ENCODE measurements around the gene MYO1A.
A peak's percentile ranks its signal among the peaks of the same experiment; 100 is the strongest.
"Not testable (repeated sequence)": the region's sequence is repeated elsewhere in the genome, so short reads cannot be mapped to it uniquely, and the experiment has no call there.

MYO1A gene

GRCh38 chr12:57019983-57020719 is 29.8 kb downstream of the MYO1A start:
- Mint-ChIP-seq H3K9me3 (no peaks in the 10 kb centered on the region), H3K4me1 (peaks cover 7% of the 10 kb centered on the region), H3K27ac (peak overlapping the region; percentile 19), H3K27me3 (no peaks in the 10 kb centered on the region), H3K36me3 (no peaks in the 10 kb centered on the region), H3K4me3 (no peak overlapping the region)
- ATAC-seq = no peak

GRCh38 chr12:57018906-57019305 is 31.0 kb downstream of the MYO1A start:
- Mint-ChIP-seq H3K27ac (no peak overlapping the region), H3K9me3 (no peaks in the 10 kb centered on the region), H3K36me3 (no peaks in the 10 kb centered on the region), H3K4me3 (no peak overlapping the region), H3K4me1 (peaks cover 7% of the 10 kb centered on the region), H3K27me3 (no peaks in the 10 kb centered on the region)
- no peak for ATAC-seq

DNA sequence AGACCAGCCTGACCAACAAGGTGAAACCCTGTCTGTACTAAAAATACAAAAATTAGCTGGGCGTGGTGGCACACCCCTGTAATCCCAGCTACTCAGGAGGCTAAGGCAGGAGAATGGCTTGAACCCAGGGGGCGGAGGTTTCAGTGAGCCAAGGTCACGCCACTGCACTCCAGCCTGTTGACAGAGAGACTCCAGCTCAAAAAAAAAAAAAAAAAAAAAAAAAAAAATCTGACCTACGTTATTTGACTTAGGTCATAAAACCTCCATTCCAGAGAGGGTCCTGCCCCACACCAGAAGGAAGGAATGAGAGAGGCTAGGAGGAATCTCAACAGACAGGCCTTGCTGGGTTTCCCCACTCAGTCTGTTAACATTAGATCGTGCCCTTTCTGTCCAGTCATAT is 31.6 kb downstream of the MYO1A start:
- not testable (repeated sequence) for H3K9me3 Mint-ChIP-seq, ATAC-seq, H3K27ac Mint-ChIP-seq, H3K36me3 Mint-ChIP-seq, H3K27me3 Mint-ChIP-seq, H3K4me3 Mint-ChIP-seq, H3K4me1 Mint-ChIP-seq

DNA sequence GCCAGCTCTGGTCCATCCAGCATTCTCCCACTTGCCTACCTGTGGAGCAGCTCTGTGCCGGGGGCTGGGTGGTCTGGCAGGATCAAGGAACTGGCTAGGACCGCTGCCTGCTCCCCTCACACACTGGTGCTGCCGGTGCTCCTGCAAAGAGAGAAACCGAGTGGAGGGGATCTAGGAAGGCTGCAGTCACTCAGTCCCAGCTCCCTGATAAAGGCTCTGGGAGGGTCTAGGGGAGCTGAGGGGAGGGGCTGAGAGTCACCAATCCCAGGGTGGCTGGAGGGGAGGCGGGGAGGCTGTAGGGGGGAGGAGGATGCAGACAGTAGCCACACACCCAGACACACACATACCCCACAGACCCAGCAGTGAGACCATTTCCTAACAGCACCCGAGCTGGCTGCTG is 33.6 kb downstream of the MYO1A start, which contains the start of gene TAC3:
TAC3 (minus strand) TSS at position 182 of the 400 bp plus-strand sequence. CDS start 732 bp downstream, outside the sequence.
- no peaks in the 10 kb centered on the region for H3K36me3 Mint-ChIP-seq
- ATAC-seq = no peak
- H3K9me3 Mint-ChIP-seq = no peaks in the 10 kb centered on the region
- H3K4me3 Mint-ChIP-seq = no peak within 1 kb of the TSS
- H3K4me1 Mint-ChIP-seq = peaks cover 24% of the 10 kb centered on the region
- H3K27ac Mint-ChIP-seq = peak within 1 kb of the TSS; percentile 63
- H3K27me3 Mint-ChIP-seq = no peaks in the 10 kb centered on the region

GRCh38 chr12:57012600-57013465 is 37.1 kb downstream of the MYO1A start:
- Mint-ChIP-seq H3K4me1 (peaks cover 20% of the 10 kb centered on the region), H3K4me3 (no peak overlapping the region), H3K27ac (peak overlapping the region; percentile 21), H3K9me3 (no peaks in the 10 kb centered on the region), H3K27me3 (no peaks in the 10 kb centered on the region), H3K36me3 (no peaks in the 10 kb centered on the region)
- ATAC-seq = peak; percentile 92

- peak; percentile 63 for ATAC-seq
- Mint-ChIP-seq H3K4me1 (peaks cover 26% of the 10 kb centered on the region), H3K9me3 (no peaks in the 10 kb centered on the region), H3K36me3 (no peaks in the 10 kb centered on the region), H3K4me3 (peak overlapping the region; percentile 1), H3K27ac (peak overlapping the region; percentile 50), H3K27me3 (no peaks in the 10 kb centered on the region)
Observed at GRCh38 chr12:57011438-57012424, 38.2 kb downstream of the MYO1A start.

- Mint-ChIP-seq H3K27ac (peak overlapping the region; percentile 50), H3K36me3 (no peaks in the 10 kb centered on the region), H3K4me1 (peaks cover 31% of the 10 kb centered on the region), H3K4me3 (no peak overlapping the region), H3K9me3 (no peaks in the 10 kb centered on the region), H3K27me3 (no peaks in the 10 kb centered on the region)
- ATAC-seq = no peak
Observed at GRCh38 chr12:57010627-57011247, 39.2 kb downstream of the MYO1A start.

- H3K9me3 Mint-ChIP-seq = no peaks in the 10 kb centered on the region
- no peaks in the 10 kb centered on the region for H3K27me3 Mint-ChIP-seq
- no peak overlapping the region for H3K4me3 Mint-ChIP-seq
- ATAC-seq = no peak
- peaks cover 37% of the 10 kb centered on the region for H3K4me1 Mint-ChIP-seq
- no peaks in the 10 kb centered on the region for H3K36me3 Mint-ChIP-seq
- no peak overlapping the region for H3K27ac Mint-ChIP-seq
Observed at GRCh38 chr12:57009949-57010626, 39.8 kb downstream of the MYO1A start.

DNA sequence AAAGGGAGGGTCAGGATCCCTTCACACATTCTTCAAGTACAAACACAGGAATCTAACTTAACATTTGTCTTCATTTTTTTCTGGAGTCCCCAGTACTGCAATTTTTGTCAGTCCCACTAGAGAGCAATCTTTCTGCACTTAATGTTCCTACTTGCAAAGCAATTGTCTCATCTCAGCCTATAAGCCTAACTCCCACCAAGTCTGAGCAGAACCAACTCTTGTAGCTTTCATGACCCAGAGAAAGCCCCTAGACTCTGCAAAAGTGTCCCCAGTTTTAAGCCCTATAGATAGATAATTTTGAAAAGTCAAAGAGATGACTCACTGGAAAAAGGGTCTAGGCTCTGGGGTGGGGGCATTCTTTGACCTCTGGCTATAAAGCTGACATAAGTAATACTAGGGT is 41.8 kb downstream of the MYO1A start:
- peaks cover 14% of the 10 kb centered on the region for H3K36me3 Mint-ChIP-seq
- H3K4me3 Mint-ChIP-seq = no peak overlapping the region
- H3K9me3 Mint-ChIP-seq = no peaks in the 10 kb centered on the region
- H3K4me1 Mint-ChIP-seq = peaks cover 45% of the 10 kb centered on the region
- H3K27ac Mint-ChIP-seq = no peak overlapping the region
- no peak for ATAC-seq
- no peaks in the 10 kb centered on the region for H3K27me3 Mint-ChIP-seq

DNA sequence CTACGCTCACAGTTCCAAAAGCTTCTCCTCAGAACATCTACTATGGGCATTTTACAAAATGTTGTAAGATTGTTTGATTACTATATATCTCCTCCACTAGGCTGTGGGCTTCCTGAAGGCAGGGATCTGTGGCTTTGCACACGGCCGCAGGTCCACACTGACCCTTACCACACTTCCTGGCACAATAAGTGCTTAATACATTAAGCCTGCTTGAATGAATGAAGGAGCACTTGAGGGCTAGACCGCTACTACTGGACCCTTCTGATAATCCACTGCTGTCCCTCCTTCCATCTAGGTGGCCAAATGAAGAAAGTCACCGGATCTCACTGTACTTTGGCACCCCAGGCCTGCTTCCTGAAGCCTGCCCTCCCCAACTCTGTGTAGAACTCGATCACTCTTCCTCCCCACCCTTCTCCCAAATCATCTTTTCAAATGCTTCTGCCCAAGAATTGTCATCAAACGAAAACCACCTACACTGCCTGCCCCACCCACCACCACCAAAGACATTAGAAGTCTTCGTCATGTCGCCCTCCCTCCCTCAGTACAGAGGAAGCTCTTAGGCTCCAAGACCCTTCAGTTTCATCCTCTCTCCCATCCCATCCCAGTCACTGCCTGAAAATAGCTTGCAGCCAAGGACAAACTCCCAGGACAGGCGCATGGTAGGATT is 43.0 kb downstream of the MYO1A start:
- Mint-ChIP-seq H3K4me1 (peaks cover 42% of the 10 kb centered on the region), H3K4me3 (peak overlapping the region; percentile 78), H3K27ac (peak overlapping the region; percentile 84), H3K36me3 (peaks cover 22% of the 10 kb centered on the region), H3K9me3 (no peaks in the 10 kb centered on the region), H3K27me3 (no peaks in the 10 kb centered on the region)
- no peak for ATAC-seq

DNA sequence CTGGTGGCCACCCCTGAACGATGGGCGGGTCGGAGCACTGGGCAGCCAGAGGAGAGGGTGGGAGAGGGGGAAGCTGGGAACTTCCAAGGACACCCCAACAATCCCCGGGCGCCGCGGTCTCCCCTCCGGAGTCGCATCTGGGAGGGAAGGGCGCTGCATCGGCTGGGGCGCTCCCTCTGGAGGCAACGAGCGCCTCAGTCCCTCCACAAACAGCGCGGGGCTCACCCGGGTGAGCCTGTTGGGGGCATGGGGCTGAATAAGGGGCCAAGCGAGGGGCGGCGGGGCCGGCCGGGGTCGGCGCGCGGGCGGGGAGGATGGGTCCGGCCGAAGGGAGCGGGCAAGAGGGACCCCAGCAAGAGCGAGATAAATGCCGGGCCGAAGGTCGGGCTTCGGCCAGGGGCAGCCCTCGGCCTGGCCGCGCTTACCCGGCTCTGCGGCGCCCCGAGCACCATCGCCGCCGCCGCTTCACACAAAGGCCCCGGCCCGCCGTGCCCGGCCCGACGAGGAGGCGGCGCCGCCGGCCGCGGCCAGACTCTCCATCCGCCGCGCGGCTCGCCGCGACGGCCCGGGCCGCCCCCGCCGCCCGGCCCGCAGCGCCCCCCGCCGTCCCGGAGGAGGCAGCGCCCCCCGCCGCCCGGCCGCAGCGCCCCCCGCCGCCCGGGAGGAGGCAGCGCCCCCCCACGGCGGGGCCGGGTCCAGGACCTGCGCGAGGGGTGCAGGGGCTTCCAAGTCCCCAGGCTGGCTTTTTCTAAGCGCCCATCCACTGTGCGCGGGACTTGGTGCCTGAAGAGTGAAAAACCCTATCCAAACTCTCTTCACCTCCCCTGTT is 43.7 kb downstream of the MYO1A start, which contains the start of gene ZBTB39:
ZBTB39 (minus strand) TSS at position 567 of the 829 bp plus-strand sequence. CDS start 1,629 bp downstream, outside the sequence.
- peaks cover 42% of the 10 kb centered on the region for H3K4me1 Mint-ChIP-seq
- ATAC-seq = peak; percentile 93
- H3K36me3 Mint-ChIP-seq = peaks cover 22% of the 10 kb centered on the region
- peak within 1 kb of the TSS; percentile 86 for H3K4me3 Mint-ChIP-seq
- H3K27me3 Mint-ChIP-seq = no peaks in the 10 kb centered on the region
- H3K9me3 Mint-ChIP-seq = no peaks in the 10 kb centered on the region
- peak within 1 kb of the TSS; percentile 84 for H3K27ac Mint-ChIP-seq

DNA sequence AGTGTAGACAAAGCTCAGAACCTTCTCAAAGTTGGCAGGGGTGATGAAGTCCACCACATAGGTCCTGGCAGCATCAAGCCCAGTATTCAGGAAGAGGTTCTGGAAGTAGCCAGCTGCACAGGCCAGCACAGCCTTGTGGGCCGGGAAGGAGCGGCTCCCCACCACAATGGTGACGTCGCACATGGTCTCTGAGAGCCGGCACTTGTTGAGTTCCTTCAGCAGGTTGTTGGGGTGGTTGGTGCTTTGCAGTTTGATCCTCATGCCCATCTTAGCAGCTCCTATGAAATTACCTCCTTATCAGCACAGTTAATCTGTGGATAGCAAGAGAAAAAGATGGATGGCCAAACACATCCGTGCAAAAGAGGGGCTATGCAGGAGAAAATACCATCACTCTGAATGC is 45.3 kb downstream of the MYO1A start:
- Mint-ChIP-seq H3K27ac (no peak overlapping the region), H3K9me3 (no peaks in the 10 kb centered on the region), H3K36me3 (peaks cover 28% of the 10 kb centered on the region), H3K27me3 (no peaks in the 10 kb centered on the region), H3K4me3 (no peak overlapping the region), H3K4me1 (peaks cover 54% of the 10 kb centered on the region)
- ATAC-seq = no peak

- H3K4me3 Mint-ChIP-seq = no peak overlapping the region
- no peak overlapping the region for H3K27ac Mint-ChIP-seq
- peaks cover 67% of the 10 kb centered on the region for H3K4me1 Mint-ChIP-seq
- no peaks in the 10 kb centered on the region for H3K9me3 Mint-ChIP-seq
- peaks cover 32% of the 10 kb centered on the region for H3K36me3 Mint-ChIP-seq
- no peaks in the 10 kb centered on the region for H3K27me3 Mint-ChIP-seq
- ATAC-seq = no peak
Observed at GRCh38 chr12:57003395-57003794, 46.5 kb downstream of the MYO1A start.
